Ishikawa (cell line): Measurements from ENCODE around the gene AHCYL1.

Experiments used
- CREB1 ChIP-seq: IDR thresholded peaks from 2 replicates; pipeline ENCODE4 v1.6.1; 2012; ENCODE audit warnings: low read depth
- EGR1 ChIP-seq: IDR thresholded peaks from 2 replicates; pipeline ENCODE4 v1.6.1; 2012
- EP300 ChIP-seq: IDR thresholded peaks from 2 replicates; pipeline ENCODE4 v1.6.1; 2012; ENCODE audit warnings: borderline replicate concordance
- RAD21 ChIP-seq: IDR thresholded peaks from 2 replicates; pipeline ENCODE4 v1.6.1; 2012; ENCODE audit warnings: low read depth
- TAF1 ChIP-seq: IDR thresholded peaks from 2 replicates; pipeline ENCODE4 v1.6.1; 2012; ENCODE audit warnings: low read depth, mild to moderate bottlenecking
- TCF12 ChIP-seq: IDR thresholded peaks from 2 replicates; pipeline ENCODE4 v1.6.1; 2012; ENCODE audit warnings: low read depth
- TF ChIP-seq, protein P1 (sequence below): IDR thresholded peaks from 2 replicates; pipeline ENCODE4 v1.6.1; 2012; ENCODE audit warnings: low read depth, mild to moderate bottlenecking

DNA sequence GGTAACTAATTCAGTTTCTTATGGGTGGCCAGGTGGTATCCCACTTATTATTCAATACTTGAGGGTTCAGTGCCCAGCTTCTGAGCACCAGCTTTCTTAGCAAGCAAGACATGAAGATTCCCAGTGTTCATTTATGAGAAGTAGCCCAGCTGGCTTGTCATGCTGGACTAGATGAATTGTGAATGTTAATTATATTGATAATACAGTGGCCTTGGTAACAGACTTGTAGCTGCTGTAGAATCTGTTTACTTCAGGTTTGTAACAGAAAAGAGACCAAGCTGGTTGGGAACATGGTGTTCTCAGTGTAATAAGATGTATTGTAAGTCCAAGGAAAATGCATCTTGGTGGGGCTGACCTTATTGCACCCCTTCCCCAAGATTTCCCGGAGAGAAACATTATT, 10.1 kb downstream of the AHCYL1 start:
- TF ChIP-seq TAF1 (no peak), RAD21 (no peak), EP300 (no peak), EGR1 (no peak), TCF12 (no peak), CREB1 (no peak)
- TF ChIP-seq, protein P1, sequence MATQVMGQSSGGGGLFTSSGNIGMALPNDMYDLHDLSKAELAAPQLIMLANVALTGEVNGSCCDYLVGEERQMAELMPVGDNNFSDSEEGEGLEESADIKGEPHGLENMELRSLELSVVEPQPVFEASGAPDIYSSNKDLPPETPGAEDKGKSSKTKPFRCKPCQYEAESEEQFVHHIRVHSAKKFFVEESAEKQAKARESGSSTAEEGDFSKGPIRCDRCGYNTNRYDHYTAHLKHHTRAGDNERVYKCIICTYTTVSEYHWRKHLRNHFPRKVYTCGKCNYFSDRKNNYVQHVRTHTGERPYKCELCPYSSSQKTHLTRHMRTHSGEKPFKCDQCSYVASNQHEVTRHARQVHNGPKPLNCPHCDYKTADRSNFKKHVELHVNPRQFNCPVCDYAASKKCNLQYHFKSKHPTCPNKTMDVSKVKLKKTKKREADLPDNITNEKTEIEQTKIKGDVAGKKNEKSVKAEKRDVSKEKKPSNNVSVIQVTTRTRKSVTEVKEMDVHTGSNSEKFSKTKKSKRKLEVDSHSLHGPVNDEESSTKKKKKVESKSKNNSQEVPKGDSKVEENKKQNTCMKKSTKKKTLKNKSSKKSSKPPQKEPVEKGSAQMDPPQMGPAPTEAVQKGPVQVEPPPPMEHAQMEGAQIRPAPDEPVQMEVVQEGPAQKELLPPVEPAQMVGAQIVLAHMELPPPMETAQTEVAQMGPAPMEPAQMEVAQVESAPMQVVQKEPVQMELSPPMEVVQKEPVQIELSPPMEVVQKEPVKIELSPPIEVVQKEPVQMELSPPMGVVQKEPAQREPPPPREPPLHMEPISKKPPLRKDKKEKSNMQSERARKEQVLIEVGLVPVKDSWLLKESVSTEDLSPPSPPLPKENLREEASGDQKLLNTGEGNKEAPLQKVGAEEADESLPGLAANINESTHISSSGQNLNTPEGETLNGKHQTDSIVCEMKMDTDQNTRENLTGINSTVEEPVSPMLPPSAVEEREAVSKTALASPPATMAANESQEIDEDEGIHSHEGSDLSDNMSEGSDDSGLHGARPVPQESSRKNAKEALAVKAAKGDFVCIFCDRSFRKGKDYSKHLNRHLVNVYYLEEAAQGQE: no peak
